ENCODE data around the gene AK6. TPM values are rescaled to one million over a fixed set of nuclear protein-coding genes. Genes with fewer than 3 reads are reported as not detected.

The AK6 gene
- total RNA-seq, 4 donors from 2014 or later, result 19.2 to 31.1 (median 24.7) TPM

- no peak for ATAC-seq (ENCODE audit: low FRiP score)
- no peak for TF ChIP-seq CTCF (IDR thresholded peaks at IDR 0.05)
- no peak for DNase-seq (ENCODE audit: low spot score)
Observed at GRCh38 chr5:69315972-69316371, 53.3 kb downstream of the AK6 start.

DNA sequence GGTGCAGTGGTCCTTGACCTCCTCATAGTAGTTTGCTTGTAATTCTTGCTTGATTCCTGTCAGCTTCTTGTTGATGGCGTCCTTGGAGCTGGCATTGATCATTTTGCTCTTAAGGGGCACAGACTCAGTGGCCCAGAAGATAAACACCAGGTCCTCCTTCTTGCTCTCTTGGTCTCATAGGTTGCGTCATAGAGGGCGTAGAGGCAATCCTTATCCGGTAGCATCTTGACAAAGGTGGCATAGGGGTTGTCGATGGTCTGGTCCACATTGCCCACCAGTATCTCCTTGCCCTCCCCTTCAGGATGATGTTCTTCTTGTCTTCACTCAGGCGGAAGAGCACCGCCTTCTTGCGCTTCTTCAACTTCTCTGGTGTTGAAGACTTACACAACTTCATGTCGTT lies 55.9 kb downstream of the AK6 start:
- TF ChIP-seq CTCF (IDR thresholded peaks at IDR 0.05), result no peak
- DNase-seq (ENCODE audit: low spot score), result no peak
- no peak for ATAC-seq (ENCODE audit: low FRiP score)

DNA sequence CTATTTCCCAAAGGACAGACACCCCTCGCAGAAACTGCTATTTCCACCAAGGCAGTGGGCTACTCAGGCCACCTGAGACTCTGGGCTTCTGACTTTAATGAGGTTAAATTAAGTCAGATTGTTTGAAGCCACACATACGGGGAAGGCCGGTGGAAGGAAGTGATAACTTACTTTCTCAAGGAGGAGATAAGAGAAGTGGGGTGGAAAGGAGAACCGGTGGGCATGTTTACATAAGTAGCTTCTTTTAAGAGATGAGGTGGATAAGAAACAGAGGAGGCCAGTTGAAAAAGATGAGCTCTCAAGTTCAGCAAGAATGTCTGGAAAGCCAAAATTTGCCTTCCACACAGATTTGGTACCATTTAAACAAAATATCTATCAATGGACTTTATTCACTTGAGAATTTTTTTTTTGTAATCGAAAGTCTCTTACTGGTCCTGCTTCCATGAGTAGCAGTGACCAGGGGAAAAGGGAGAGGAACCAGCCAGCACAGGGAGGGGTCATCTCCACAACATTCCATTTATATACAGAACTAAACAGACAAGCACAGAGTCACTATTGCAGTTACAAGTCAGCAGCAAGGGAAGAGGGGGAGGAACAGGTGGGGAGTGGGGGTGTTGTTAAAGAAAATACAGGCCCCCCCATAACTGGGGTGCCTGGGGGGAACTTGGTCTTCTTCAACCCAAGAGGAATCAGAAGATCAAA lies 56.7 kb downstream of the AK6 start:
- no peak for TF ChIP-seq CTCF (IDR thresholded peaks at IDR 0.05)
- DNase-seq (ENCODE audit: low spot score), result no peak
- ATAC-seq (ENCODE audit: low FRiP score), result no peak

DNA sequence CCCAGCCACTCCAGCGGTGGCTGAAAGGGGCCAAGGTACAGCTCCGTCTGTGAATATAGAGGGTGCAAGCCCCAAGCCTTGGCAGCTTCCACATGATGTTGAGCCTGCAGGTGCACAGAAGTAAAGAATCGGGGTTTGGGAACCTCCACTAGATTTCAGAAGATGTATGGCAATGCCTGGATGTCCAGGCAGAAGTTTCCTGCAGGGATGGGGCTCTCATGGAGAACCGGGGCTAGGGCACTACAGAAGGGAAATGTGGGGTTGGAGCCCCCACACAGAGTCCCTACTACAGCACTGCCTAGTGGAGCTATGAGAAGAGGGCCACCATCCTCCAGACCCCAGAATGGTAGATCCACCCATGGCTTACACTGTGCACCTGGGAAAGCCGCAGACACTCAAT lies 59.9 kb downstream of the AK6 start:
- no peak for TF ChIP-seq CTCF (IDR thresholded peaks at IDR 0.05)
- DNase-seq (ENCODE audit: low spot score) (no peak), ATAC-seq (ENCODE audit: low FRiP score) (no peak)

DNA sequence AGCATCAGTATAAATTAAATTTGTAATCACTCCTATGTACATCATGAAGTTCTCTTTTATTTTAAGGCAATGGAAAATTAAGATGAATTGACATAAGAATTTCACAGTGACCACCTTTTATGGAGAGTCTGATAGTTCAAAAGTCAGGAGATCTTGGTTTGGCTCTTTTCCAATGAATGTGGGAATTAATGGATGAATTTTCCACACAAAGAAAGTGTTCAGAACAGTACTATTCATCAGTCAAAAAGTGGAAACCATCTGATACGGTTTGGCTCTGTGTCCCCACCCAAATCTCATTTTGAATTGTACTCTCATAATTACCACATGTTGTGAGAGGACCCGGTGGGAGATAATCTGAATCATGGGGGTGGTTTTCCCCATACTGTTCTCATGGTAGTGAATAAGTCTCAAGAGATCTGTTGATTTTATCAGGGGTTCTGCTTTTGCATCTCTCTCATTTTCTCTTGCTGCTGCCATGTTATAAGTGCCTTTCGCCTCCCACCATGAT lies 61.2 kb downstream of the AK6 start:
- TF ChIP-seq CTCF (IDR thresholded peaks at IDR 0.05), result no peak
- DNase-seq (ENCODE audit: low spot score) (no peak), ATAC-seq (ENCODE audit: low FRiP score) (no peak)

GRCh38 chr5:69305512-69305911 lies 63.8 kb downstream of the AK6 start:
- DNase-seq (ENCODE audit: low spot score), result no peak
- ATAC-seq (ENCODE audit: low FRiP score), result no peak

More at GRCh38 chr5:69305512-69305911, 63.8 kb downstream of the AK6 start:
- no peak for TF ChIP-seq CTCF (IDR thresholded peaks at IDR 0.05)

Other genes with a start within 250 kb of the AK6 start
- 10 to 100 TPM in 1 of 4 donors, 1 to 10 TPM in 3; 1.9 to 11.9 (median 2.7) TPM for gene CCNB1, start 202.4 kb downstream of the AK6 start, total RNA-seq
- 1 to 10 TPM; 1.0 to 2.5 (median 2.0) TPM for gene CENPH, start 179.9 kb downstream of the AK6 start, total RNA-seq
- 10 to 100 TPM; 12.1 to 19.3 (median 15.5) TPM for gene CDK7, start 134.6 kb downstream of the AK6 start, total RNA-seq
- gene CCDC125, start 36.7 kb downstream of the AK6 start, total RNA-seq, result 1 to 10 TPM; 5.2 to 9.1 (median 5.8) TPM
- 10 to 100 TPM; 38.6 to 57.0 (median 49.8) TPM for gene TAF9, start within 50 bp of the AK6 start, total RNA-seq
- 10 to 100 TPM in 2 of 4 donors, 1 to 10 TPM in 2; 9.6 to 22.4 (median 11.4) TPM for gene RAD17, start 298 bp upstream of the AK6 start, total RNA-seq
- gene MARVELD2, start 45.6 kb upstream of the AK6 start, total RNA-seq, result 1 to 10 TPM in 3 of 4 donors, under 1 TPM in 1; 0.63 to 1.9 (median 1.4) TPM
- 10 to 100 TPM in 1 of 4 donors, 1 to 10 TPM in 3; 2.2 to 10.6 (median 6.2) TPM for gene OCLN, start 123.3 kb upstream of the AK6 start, total RNA-seq
- gene GTF2H2C, start 190.7 kb upstream of the AK6 start, total RNA-seq, result 10 to 100 TPM; 18.7 to 34.4 (median 22.1) TPM

All from omental fat pad (tissue), 4 donors.